ENCODE measurements around the gene ARMC7.

ARMC7 gene

DNA sequence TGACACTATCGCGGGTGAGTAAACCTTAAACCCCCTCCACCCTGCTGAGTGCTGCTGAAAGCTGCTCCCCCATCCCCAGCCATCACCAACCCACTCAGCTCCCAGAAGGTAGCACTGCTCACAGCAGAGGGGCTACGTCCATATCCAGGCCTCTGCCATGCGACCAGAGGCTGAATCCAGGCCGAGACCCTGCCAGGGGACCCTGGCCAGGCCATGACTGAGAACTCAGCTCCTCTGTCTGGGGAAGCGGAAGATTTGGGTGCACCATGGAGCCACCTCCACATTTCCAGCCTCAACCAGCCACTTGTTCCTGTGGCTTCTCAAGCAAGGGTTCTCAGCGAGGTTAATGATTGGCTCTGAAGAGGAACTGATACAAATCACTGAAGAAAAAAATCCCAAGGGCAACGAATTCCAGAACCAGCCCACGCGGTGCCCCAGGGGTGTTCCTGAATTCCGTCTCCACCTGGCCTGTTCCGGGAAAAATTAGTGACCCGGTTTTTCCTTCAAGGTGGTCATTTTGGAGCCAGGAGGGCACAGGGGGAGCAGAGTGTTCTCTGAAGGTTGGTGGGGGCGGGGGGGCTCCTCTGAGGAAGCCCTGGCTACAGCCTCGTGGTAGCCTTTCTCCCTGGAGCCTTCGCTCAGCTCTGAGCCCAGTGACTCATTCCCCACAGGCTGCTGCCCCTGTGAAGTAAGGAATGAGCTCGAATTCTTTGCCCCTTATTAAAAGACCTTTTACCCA, 31.3 kb upstream of the ARMC7 start:
- DNase-seq (ENCODE audit: low spot score) = no peak

DNA sequence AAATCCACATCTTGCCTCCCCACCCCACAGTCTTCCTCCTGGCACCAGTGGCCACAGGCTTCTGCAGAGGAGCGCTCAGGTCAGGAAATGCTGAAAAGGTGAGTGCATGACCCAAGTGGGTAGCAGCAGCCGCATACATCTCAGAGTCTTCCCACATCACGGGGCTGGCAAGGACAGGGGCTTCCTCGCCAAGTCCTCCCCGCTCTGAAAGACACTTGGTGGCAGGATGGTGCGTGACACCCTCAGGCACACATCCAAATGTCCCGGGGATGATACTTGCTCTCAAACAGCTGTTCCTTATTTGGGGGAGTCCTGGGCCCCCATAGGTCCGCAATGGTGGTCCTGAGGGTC, 30.8 kb upstream of the ARMC7 start:
- DNase-seq (ENCODE audit: low spot score) = no peak

DNA sequence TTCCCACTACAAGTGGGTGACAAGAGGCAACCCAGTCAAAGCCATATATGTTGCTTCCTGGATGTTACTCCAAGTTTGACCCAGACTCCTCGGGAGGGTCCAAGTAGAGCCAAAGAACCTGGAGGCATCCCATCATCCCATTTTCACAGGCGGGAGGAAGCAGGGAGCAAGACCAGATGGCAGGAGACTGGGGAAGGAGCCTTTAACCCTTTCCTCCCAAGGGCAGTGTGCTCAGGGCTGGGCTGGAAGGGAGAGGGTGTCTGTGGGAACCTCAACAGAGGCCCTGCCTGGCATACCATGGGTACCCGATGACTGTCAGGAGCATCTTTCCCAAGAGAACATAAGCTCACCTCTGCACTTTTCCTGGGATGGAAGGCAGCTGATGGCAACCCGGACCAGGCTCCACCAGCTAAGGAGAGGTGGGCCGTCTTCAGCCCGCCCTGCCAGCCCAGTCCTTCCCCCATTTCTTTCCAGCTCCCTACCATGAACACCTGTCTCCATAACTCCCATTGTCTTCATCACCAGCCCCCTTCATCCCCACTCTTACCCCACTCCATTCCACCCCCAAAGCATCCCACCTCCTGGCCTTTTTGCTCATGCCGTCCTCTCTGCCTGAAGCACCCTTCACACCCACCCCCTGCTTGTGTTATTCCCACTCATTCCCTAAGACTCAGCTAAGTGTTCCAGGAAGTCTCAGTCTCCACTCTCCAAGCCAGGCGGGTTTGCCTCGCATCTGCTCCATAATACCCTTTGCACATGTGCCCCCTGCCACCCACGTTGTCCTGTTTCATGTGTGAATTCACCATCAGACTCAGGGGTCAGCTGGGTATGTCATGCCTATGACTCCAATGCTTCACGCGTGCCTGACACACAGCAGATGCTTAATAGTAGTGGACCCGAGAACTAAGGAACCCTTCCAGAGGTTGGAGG, 27.9 kb upstream of the ARMC7 start:
- no peak for DNase-seq (ENCODE audit: low spot score)

DNA sequence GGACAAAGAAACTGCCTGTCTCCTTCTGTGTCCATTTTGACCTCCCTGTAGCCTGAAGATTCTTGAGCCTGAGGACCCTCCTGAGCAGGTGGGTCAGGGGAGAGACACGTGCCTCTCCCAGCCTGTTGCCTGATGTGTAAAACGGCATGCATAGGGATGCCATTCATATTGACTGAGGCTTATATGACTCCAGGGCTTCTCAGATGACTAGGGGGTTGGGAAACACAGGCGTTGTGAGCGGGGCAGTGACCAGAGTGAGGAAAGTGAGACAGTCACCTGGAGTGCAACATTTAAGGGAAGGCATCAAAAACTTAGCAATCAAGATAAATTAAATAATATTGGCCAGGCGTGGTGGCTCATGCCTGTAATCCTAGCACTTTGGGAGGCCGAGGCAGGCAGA, 27.1 kb upstream of the ARMC7 start:
- no peak for DNase-seq (ENCODE audit: low spot score)

DNA sequence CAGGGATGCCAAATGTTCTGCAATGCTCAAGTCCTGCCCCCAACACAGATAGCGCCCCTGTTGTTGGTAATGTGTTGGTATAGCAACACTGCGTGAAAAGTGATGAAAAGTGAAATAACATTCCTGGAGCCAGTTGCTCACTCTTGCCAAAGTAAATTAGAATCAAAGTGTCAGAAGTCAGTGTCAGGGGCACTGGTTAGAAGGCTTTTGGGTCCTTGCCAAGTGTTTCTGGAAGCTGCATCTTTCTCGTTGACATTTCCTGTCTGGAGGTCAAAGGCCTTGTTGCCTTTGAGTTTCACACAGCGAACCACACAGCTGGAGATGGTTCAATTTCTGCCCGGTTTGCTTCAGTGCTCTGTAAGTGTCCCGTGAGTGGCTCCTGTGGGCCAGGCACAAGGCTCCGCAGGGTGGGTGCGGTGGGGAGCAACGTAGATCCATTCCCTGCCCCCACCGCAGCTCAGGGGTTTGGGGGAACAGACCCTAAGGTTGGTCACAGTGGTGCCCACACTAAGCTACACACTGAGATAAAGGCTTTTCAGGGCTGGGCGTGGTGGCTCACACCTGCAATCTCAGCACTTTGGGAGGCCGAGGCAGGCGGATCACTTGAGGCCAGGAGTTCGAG, 25.6 kb upstream of the ARMC7 start:
- no peak for DNase-seq (ENCODE audit: low spot score)

DNA sequence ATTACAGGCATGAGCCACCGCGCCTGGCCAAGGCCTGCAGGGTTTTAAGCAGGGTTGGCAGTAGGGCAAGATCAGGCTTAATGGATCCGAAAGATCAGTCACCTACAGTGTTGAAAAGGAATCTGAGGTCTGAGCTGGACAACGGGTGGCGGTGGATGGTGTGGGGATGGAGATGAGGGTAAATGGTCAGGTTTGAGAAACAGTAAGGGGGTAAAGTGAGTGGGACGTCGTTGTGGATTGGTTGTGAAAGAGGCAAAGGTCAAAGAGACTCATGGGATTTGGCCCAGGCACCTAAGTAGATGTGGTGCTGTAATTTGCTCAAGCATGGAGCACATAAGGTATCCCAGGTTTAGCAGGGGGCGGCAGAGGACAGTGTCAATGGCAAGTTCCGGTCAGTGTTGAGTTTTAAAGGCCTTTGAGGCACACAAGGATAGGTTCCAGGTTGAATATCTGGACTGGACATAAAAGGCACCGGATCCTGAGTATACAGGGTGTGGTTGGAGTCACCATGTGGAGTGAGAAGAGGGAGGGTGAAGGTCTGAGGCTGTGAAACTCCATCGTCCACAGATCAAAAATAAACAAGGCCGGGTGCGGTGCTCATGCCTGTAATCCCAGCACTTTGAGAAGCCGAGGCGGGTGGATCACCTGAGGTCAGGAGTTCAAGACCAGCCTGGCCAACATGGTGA, 23.1 kb upstream of the ARMC7 start:
- DNase-seq (ENCODE audit: low spot score) = no peak

DNA sequence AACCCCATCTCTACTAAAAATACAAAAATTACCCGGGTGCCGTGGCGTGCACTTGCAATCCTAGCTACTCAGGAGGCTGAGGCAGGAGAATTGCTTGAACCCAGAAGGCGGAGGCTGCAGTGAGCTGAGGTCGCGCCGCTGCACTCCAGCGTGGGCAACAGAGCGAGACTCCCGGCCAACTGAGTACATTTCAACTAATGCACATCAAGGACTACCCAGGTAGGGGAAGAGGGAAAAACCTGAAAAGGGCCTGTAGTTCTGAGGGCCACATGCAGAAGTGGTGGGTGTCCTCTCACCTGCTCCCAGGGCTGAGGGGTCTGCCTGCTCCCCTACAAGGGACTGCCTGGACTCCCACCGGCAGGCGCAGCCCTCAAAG, 22.6 kb upstream of the ARMC7 start:
- DNase-seq (ENCODE audit: low spot score) = no peak

DNA sequence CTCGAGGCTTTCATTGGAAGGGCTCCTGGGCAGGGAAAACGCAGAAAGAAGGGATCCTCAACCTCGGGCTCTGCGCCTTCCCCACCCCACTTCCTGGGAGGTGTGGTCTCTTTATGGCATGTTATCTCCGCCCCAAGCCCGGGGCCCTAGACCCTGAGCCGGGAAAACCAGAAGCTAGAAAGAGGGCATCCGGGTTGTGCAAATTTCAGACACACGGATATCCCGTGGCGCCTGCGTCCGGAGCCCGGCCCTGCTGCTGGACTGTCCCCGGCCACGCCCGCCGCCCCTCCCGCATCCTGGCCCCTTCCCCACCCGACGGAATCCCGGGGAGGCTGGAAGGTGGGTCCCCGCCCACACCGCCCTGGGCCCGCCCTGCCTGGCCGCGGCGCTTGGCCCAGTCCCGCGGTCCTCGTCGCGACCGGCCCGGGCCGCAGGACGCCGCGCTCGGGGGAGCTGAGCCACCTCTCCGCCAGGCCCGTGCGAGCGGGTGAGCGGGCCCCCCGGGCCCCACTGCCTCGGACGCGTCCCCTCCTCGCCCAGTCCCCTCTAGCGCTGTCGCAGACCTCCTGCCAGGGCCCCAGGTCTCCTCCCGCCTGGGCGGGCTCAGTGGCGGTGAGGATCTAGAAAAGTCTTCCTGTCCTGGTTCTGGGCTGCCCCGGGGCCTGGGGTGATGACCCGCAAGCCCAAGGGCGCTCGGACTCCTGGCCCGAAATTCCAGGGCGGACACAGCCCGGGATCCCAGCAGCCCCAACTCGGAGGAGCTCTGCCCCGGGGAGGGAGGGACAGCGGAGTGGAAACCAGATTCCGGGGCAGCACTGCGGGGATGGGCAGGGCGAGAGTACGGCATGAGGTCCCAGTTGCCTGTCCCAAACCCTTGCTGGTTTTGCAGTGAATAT, 22.0 kb upstream of the ARMC7 start, which contains the start of gene SLC16A5:
TSS of gene SLC16A5 (plus strand) at position 397 of the 896 bp plus-strand sequence. CDS start 5,683 bp downstream, outside the sequence.
- DNase-seq (ENCODE audit: low spot score) = peak; percentile 84

DNA sequence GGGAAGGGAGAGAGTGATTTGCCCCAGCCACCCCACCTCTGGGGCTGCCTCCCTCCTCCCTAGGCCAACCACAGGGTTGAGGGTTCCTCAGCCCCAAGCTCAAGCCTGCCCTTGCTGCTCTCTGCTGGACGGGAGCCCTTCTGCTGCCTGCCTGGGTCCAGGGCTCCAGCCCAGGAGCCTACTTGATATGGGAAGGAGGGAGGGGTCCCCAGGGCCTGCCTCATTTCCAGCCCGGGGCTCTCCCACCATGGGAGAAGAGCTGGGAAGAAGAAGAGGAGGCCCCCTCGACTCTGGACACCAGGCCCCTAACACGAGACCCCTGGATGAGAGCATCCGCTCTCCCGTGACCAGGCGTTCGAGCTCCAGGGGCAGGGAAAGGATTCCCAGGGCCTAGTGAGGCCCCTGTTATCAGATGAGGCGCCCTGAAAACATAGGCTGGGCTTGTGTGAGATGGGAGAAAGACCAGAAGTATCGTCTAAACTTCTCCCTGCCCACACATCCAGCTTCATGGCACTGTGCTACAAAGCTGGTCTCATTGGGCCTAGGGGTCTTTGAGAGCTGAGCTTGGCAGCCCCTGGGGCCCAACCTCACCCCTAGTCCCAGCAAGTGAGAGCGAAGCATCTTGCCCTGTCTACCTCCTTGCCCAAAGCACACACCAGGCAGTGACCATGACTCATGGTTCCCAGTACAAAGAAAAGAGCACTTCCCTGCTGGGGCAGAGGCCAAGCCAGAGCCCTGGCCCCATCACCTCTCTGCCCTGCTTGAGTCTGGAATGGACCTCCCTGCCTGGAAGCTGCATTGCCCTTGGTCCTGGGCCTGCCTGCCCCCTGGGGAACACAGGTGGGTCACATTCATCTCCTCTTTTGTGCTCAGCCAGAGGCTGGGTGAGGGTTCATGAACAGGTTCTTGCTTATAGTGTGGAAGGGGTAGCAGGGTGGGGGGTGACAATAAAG, 21.0 kb upstream of the ARMC7 start:
- DNase-seq (ENCODE audit: low spot score) = no peak

DNA sequence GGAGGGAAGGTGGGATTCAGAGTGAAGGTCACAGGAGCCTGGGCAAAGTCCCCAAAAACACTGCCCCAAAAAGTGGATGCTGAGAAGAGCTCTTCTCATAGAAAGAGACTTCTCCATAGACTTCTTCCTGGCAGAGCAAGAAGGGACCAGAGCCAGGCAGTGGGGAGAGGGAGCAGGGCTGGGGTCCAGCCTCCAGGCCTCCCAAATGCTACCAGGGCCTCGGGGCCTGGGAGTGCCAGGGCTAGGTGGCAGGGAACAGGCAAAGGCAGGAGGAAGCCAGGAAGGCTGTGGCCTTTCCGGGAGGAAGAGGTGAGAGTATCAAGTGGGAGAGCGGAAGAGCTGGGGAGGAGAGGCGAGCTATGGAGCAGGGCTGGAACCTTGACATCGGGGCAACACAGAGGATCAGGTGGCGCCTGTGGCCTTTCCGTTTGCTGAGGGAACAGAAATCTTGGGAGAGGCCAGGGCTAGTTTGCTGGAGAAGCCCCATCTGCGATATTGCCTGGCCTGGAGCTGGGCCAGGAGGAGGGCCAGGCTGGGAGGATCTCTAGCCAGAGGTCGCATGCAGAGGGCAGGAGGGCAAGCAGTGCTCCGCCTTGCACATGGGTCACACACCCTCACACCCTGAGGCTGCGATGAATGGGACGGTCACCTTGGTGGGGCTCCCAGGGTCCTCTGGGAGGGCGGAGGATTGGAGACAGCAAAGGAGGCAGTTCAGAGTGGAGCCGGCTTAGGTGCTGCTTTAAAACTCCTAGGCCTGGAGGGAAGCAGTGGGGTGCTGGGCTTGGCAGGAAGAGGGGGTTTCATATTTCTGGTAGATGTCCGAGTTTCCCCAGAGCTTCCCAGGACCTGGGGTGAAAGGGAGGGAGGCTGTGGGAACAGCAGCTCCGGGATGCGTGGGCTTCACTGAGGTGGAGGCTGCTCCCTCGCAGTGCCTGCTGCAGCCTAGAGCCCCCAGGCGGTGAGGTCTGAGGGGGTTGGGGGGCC, 18.6 kb upstream of the ARMC7 start:
- no peak for DNase-seq (ENCODE audit: low spot score)

DNA sequence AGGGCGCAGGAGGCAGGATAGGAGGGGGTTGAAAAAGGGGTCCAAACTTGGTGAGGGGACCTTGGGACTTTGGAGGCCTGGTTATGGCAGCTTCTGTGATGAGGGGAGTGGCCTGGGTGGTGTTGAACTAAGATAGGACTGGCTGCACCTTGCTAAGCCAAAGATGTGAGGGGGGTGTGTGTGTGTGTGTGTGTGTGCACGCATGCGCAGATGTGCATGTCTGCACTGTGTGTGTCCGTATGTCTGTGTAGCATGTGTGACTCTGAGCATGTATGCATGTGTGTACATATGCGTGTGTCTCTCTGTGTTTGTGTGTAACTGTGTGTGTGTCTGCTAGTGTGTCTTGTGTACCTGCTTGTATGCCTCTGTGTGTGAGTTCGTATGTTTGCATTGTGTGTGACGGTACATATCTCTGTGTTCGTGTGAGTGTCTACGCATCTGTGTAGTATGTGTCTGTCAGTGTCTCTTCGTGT, 17.9 kb upstream of the ARMC7 start:
- no peak for DNase-seq (ENCODE audit: low spot score)

DNA sequence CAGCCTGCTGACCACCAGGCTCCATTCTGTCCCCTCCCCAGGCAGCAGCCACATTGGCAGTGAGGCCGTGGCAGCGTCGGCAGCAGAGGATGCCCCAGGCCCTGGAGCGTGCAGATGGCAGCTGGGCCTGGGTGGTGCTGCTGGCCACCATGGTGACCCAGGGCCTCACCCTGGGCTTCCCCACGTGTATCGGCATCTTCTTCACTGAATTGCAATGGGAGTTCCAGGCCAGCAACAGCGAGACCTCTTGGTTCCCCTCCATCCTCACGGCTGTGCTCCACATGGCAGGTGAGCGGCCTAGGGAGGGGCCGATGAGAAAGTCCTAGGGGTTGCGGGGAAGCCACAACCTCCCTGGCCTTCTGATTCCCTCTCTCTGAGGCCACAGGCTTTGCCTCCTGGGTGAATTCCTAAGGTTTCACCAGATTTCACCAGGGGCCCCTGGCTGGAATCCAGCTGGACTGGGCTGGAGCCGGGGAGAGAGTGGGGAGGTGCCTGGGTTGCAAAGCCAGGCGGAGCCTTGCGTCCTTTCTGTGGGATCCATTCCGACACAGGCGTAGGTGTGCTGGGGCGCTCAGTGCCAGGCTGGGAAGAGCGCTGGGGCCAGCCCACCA, 16.1 kb upstream of the ARMC7 start:
- DNase-seq (ENCODE audit: low spot score) = no peak

DNA sequence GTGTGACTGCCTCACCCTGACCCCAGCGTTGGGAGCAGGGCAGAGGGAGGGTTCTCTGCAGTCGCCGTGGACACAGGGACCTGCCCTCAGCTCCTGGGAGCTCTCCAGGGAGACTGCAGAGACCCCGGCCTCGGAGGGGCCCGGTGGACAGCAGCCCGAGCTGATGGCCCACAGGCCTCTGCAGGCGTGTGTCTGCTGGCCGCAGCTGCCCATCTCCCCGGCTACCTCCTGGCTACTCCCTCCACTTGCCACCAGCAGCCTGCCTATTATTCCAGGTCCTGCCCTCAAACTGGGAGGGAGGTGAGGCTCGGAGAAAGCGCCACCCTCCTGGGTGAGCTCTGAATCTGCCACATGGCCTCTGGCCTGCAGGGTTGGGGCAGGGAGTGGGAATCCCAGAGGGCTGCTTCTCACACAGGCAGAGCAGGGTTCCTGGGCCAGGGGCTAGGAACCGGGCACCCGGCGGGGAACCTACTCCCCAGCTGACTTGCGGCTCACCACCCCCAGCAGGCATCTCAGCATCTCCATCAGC, 14.8 kb upstream of the ARMC7 start:
- no peak for DNase-seq (ENCODE audit: low spot score)

DNA sequence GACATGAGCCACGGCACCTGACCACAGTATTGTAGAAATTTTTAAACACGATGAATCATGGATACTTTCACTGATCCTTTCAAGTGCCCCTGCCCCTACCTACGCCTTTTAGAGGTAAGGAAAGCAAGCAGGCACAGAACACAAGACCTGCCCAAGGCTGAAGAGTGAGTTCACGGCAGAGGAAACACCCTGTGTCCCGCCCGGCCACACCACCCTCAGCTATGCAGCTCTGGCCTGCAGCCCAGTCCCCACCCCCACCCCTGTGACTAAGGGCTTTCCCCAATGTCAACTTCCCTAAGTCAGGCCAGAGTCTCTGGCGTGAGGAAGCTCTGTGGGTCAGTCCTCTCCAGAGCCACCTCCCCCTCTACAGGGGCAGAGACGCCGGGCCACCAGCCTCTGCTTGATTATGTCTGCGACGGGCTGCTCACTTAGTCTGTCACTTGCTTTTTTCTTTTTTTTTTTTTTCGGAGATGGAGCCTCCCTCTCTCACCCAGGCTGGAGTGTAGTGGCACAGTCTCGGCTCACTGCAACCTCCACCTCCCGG, 13.6 kb upstream of the ARMC7 start:
- no peak for DNase-seq (ENCODE audit: low spot score)

DNA sequence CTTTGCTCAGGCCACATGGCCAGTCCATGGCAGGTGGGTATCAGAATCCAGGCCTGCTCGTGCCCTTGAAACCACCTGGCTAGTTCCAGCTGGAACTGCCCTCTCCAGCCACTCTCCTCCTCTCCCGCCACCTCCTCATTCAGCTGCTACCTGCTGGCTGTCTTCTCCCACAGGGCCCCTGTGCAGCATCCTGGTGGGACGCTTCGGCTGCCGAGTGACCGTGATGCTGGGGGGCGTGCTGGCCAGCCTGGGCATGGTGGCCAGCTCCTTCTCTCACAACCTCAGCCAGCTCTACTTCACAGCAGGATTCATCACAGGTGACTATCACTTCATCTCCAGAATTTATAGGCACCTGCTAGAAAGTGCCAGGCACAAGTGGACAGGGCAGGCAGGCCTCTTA, 11.9 kb upstream of the ARMC7 start:
- DNase-seq (ENCODE audit: low spot score) = no peak

DNA sequence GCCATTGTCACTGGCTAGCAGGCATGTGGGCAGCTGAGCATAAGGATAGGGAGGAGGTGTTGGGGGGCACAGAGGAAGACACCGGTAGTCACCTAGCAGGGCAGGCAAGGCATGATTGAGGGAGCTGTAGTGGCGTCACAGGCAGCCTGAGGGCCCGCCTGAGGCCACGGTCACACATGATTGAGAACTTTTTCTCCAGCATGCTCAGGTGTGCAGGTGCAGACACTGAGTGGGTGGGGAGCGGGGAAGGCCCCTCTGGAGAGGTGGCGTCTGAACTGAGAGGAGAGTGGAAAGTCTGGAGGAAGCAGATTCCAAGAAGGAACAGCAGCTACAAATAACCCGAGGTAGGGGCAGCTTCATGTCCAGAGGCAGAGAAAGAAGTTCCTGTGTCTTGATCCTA, 10.9 kb upstream of the ARMC7 start:
- no peak for DNase-seq (ENCODE audit: low spot score)

DNA sequence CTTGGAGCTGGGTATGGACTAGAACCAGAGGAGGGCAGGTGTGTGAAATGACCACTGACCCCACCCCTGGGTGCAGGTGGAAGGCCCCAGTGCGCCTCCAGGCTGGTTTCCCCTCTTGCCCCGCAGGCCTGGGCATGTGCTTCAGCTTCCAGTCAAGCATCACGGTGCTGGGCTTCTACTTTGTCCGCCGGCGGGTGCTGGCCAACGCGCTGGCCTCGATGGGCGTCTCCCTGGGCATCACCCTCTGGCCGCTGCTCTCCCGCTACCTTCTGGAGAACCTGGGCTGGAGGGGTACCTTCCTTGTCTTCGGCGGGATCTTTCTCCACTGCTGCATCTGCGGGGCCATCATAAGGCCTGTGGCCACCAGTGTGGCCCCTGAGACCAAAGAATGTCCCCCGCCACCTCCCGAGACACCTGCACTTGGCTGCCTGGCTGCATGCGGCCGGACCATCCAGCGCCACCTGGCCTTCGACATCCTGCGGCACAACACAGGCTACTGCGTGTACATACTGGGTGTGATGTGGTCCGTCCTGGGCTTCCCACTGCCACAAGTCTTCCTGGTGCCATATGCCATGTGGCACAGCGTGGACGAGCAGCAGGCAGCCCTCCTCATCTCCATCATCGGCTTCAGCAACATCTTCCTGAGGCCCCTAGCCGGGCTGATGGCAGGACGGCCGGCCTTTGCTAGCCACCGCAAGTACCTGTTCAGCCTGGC, 9.7 kb upstream of the ARMC7 start:
- no peak for DNase-seq (ENCODE audit: low spot score)
